Endothelial cell of umbilical vein (primary cell): ENCODE results near the gene TFF2. TPM values are rescaled to one million over a fixed set of nuclear protein-coding genes. Genes with fewer than 3 reads are reported as not detected.

ENCODE experiments used
- BruUV-seq: library from RNA; stranded (reverse); fragments of 400-500 nt; replicated peaks from 2 replicates; lab custom pipeline; 2021; lab: Mats Ljungman, UMichigan
- CTCF ChIA-PET: fragments of 300-600, 350-600 bp; sonication (Branson Sonifier 250); formaldehyde crosslinking; loops from one replicate; lab custom pipeline; 2021; ENCODE audit warnings: antibody characterized with exemption, inconsistent platforms; lab: Charles Lee
- POLR2A ChIA-PET: fragments of 300-600, 350-600 bp; sonication (Branson Sonifier 250); formaldehyde crosslinking; loops from one replicate; lab custom pipeline; 2021; ENCODE audit warnings: antibody characterized with exemption, inconsistent platforms; lab: Charles Lee
- DNase-seq: peaks from one replicate; pipeline ENCODE4 v3.0.0-alpha.2; 2011; ENCODE audit warnings: low read depth, low spot score
- FAIRE-seq: peaks from 2 replicates; lab custom pipeline; 2011; peaks lifted over from hg19 to GRCh38; lab: Jason Lieb, UNC
- H2AFZ ChIP-seq: 2 replicates; pipeline ENCODE4 v1.6.0; 2012; ENCODE audit warnings: low read depth, low read length, control low read depth, inconsistent platforms
- H3K27ac ChIP-seq: 2 replicates; pipeline ENCODE4 v1.5.1; 2011; ENCODE audit warnings: low read depth, mild to moderate bottlenecking, control low read depth, low read length, moderate library complexity; ENCODE audit not compliant: insufficient read depth
- H3K27me3 ChIP-seq, 2 experiments: 2 replicates each; pipeline versions ENCODE4 v1.6.0 to v1.6.1; 2011; ENCODE audit warnings: low read length in 2 of 2, mixed read lengths in 1 of 2; ENCODE audit not compliant: control insufficient read depth in 2 of 2, insufficient read depth in 2 of 2
- H3K36me3 ChIP-seq, 2 experiments: 2 replicates in 1 of 2; 3 replicates in 1 of 2; pipeline ENCODE4 v1.5.1; 2011; ENCODE audit warnings: low read length in 2 of 2, mild to moderate bottlenecking in 1 of 2, moderate library complexity in 1 of 2; ENCODE audit not compliant: control insufficient read depth in 2 of 2, insufficient read depth in 2 of 2; ENCODE audit errors: extremely low read depth in 1 of 2
- H3K4me1 ChIP-seq: 3 replicates; pipeline ENCODE4 v1.5.1; 2011; ENCODE audit warnings: mild to moderate bottlenecking, low read length; ENCODE audit not compliant: control insufficient read depth, insufficient read depth; ENCODE audit errors: extremely low read depth
- H3K4me2 ChIP-seq: 2 replicates; pipeline ENCODE4 v1.6.1; 2011; ENCODE audit warnings: low read length, control low read depth, mixed read lengths; ENCODE audit not compliant: insufficient read depth
- H3K4me3 ChIP-seq, 3 experiments: fragments of 200-600 bp in 1 of 3; sonication (generic), shearing (Covaris generic) in 1 of 3; replicated peaks in 1 of 3; 2 replicates each; pipeline ENCODE4 v1.5.1; 2011 to 2016; ENCODE audit warnings: control low read depth in 3 of 3, low read length in 3 of 3, mild to moderate bottlenecking in 2 of 3, inconsistent platforms in 1 of 3, low read depth in 1 of 3, moderate library complexity in 1 of 3; ENCODE audit not compliant: insufficient read depth in 1 of 3
- H3K79me2 ChIP-seq: 2 replicates; pipeline ENCODE4 v1.6.0; 2012; ENCODE audit warnings: low read length, inconsistent platforms; ENCODE audit not compliant: control insufficient read depth, insufficient read depth
- H3K9ac ChIP-seq: replicated peaks from 2 replicates; pipeline ENCODE3; 2011; ENCODE audit warnings: low read length, control low read depth; ENCODE audit not compliant: insufficient read depth; ENCODE audit errors: extremely low read depth
- H3K9me1 ChIP-seq: replicated peaks from 3 replicates; pipeline ENCODE4 v1.6.0; 2011; ENCODE audit warnings: mild to moderate bottlenecking, low read length; ENCODE audit not compliant: control insufficient read depth, insufficient read depth; ENCODE audit errors: extremely low read depth
- H3K9me3 ChIP-seq: replicated peaks from 2 replicates; pipeline ENCODE4 v1.5.1; 2012; ENCODE audit warnings: low read length, inconsistent platforms; ENCODE audit not compliant: control insufficient read depth, insufficient read depth
- H4K20me1 ChIP-seq: replicated peaks from 2 replicates; pipeline ENCODE3; 2011; ENCODE audit warnings: mild to moderate bottlenecking, low read length; ENCODE audit not compliant: control insufficient read depth, insufficient read depth; ENCODE audit errors: extremely low read depth
- CTCF ChIP-seq, 2 donors: IDR thresholded peaks; 1 replicate in 1 of 2; 2 replicates in 1 of 2; pipeline ENCODE4 v1.5.1; 2011; ENCODE audit warnings: low read length in 2 of 2, mild to moderate bottlenecking in 2 of 2, moderate library complexity in 2 of 2, control low read depth in 1 of 2, inconsistent platforms in 1 of 2, low read depth in 1 of 2; ENCODE audit not compliant: insufficient read depth in 1 of 2; ENCODE audit errors: extremely low read depth in 1 of 2
- EZH2 ChIP-seq: IDR thresholded peaks from 2 replicates; pipeline ENCODE4 v1.6.1; 2012; ENCODE audit warnings: borderline replicate concordance, low read depth, mild to moderate bottlenecking, moderate library complexity, low read length, inconsistent platforms; ENCODE audit not compliant: severe bottlenecking
- FOS ChIP-seq: IDR thresholded peaks from 2 replicates; pipeline ENCODE4 v1.6.1; 2011; ENCODE audit warnings: mild to moderate bottlenecking, low read length, moderate library complexity, borderline replicate concordance; ENCODE audit not compliant: insufficient read depth
- GATA2 ChIP-seq: IDR thresholded peaks from 2 replicates; pipeline ENCODE4 v1.7.0; 2011; ENCODE audit warnings: low read depth, mild to moderate bottlenecking, moderate library complexity, mixed read lengths, low read length; ENCODE audit not compliant: insufficient read length, insufficient read depth
- JUN ChIP-seq: IDR thresholded peaks from 2 replicates; pipeline ENCODE4 v1.6.1; 2011; ENCODE audit warnings: borderline replicate concordance, low read depth; ENCODE audit not compliant: insufficient read length, insufficient read depth
- MYC ChIP-seq: IDR thresholded peaks from one replicate; pipeline ENCODE4 v1.6.1; 2011; ENCODE audit warnings: mild to moderate bottlenecking, low read depth, low read length
- POLR2A ChIP-seq: IDR thresholded peaks from 2 replicates; pipeline ENCODE4 v1.6.1; 2012; ENCODE audit warnings: low read depth, mild to moderate bottlenecking, control low read depth, low read length
- POLR2AphosphoS5 ChIP-seq: IDR thresholded peaks from 2 replicates; pipeline ENCODE4 v1.6.1; 2012; ENCODE audit warnings: low read depth, mild to moderate bottlenecking, control low read depth, low read length, moderate library complexity; ENCODE audit not compliant: insufficient read depth
- dilution Hi-C: fragments of 300-500 bp; cut with MboI; formaldehyde crosslinking; loops from one replicate; pipeline ENCODE4 v1.15.0; 2019; ENCODE audit warnings: low sequenced_read_pairs; ENCODE audit not compliant: extremely low pct_ligation_motif_present
- intact Hi-C: fragments of 100-400 bp; cut with micrococcal nuclease; formaldehyde crosslinking; loops from one replicate; pipeline ENCODE4 v1.10.0; 2022
- polyA plus RNA-seq, 4 experiments: library from polyadenylated mRNA; depleted of rRNA in 3 of 4; stranded (reverse) in 3 of 4; unstranded in 1 of 4; fragments of >200 nt; gene quantifications; 2 replicates each; pipeline versions ENCODE4 v1.2.1 to v1.2.3, GENCODE V29; 2011 to 2012; ENCODE audit warnings: missing spikeins in 1 of 4
- total RNA-seq: library from RNA; stranded (reverse); gene quantifications from 2 replicates; pipeline ENCODE4 v1.2.3, GENCODE V29; 2021
- TF ChIP-seq, protein P1 (sequence below): IDR thresholded peaks from 2 replicates; pipeline ENCODE4 v1.6.1; 2011; ENCODE audit not compliant: insufficient read depth, insufficient read length

Gene TFF2
- total and polyA plus RNA-seq, 2 donors (not counting 3 experiments of a cell fraction or from before 2014, with no cell fraction given): not detected

GRCh38 chr21:42388740-42389448 is 38.1 kb upstream of the TFF2 start:
- H3K4me2 ChIP-seq: no peak overlapping the region
- H3K9me3 ChIP-seq: no peaks in the 10 kb centered on the region
- H3K4me3 ChIP-seq: no peak overlapping the region
- ChIA-PET POLR2A (no interaction called here), CTCF (interaction anchor here (0.9 kb wide), 1 partner anchor 9 kb away, joined by 4 read pairs; no protein-coding TSS in a partner anchor)
- intact Hi-C loops (no loop called here), dilution Hi-C loops (no loop called here)
- no peak overlapping the region for H2AFZ ChIP-seq
- peaks cover 2 to 19% of the 10 kb centered on the region in 2 experiments for H3K27me3 ChIP-seq
- TF ChIP-seq JUN: no peak
- no peak for TF ChIP-seq GATA2
- TF ChIP-seq CTCF (IDR thresholded peaks at IDR 0.05; ENCODE audit: extremely low read depth in 1 of 2, insufficient read depth in 1 of 2, low read depth in 1 of 2, low read length in 2 of 2): no peak
- TF ChIP-seq EZH2: no peak
- no peak for TF ChIP-seq FOS
- no peak for TF ChIP-seq POLR2A
- TF ChIP-seq MYC: no peak
- TF ChIP-seq POLR2AphosphoS5: no peak
- TF ChIP-seq, protein P1, sequence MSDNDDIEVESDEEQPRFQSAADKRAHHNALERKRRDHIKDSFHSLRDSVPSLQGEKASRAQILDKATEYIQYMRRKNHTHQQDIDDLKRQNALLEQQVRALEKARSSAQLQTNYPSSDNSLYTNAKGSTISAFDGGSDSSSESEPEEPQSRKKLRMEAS: no peak
- no peak overlapping the region for H3K9ac ChIP-seq
- no peaks in the 10 kb centered on the region for H3K36me3 ChIP-seq
- H4K20me1 ChIP-seq: no peaks in the 10 kb centered on the region
- no TSS peak for BruUV-seq
- DNase-seq (no peak), FAIRE-seq (no peak)
- no peak overlapping the region for H3K27ac ChIP-seq
- H3K4me1 ChIP-seq: no peaks in the 10 kb centered on the region
- no peaks in the 10 kb centered on the region for H3K9me1 ChIP-seq
- no peaks in the 10 kb centered on the region for H3K79me2 ChIP-seq
